ENCODE data around the gene NUDCD3. TPM values are rescaled to one million over a fixed set of nuclear protein-coding genes. Genes with fewer than 3 reads are reported as not detected.

The NUDCD3 gene
- total and polyA plus RNA-seq, 2 of the 8 experiments (the other 6 are each of a cell fraction or from before 2014, with no cell fraction given) = 35.2 to 93.7 TPM

- Histone ChIP-seq H3K23ac (ENCODE audit: insufficient read length) (no peak overlapping the region), H3K18ac (ENCODE audit: extremely low read depth, low read length) (no peak overlapping the region), H3K27me3 (replicated peaks in 1 of 4; ENCODE audit: control insufficient read depth in 3 of 4, extremely low read depth in 1 of 4, insufficient read depth in 3 of 4, low read length in 3 of 4) (no peaks in the 10 kb centered on the region), H2BK20ac (ENCODE audit: low read length) (no peak overlapping the region), H3K23me2 (ENCODE audit: low read depth, low read length) (peaks cover 2% of the 10 kb centered on the region; the same call in 1 of the 2 replicates), H3K79me1 (ENCODE audit: low read depth, low read length) (no peaks in the 10 kb centered on the region), H2AK5ac (ENCODE audit: low read depth, low read length) (no peak overlapping the region), H2BK12ac (ENCODE audit: low read depth, low read length) (no peak overlapping the region), H3K4ac (replicated peaks; ENCODE audit: insufficient read length, low read depth, low read length) (no peak overlapping the region), H3K27ac (ENCODE audit: low read depth, low read length) (no peak overlapping the region), H2BK15ac (ENCODE audit: low read length) (no peak overlapping the region), H3K14ac (ENCODE audit: insufficient read length) (no peak overlapping the region), H3K9me3 (ENCODE audit: insufficient read depth in 2 of 2, low read depth in 1 of 2, low read length in 1 of 2) (peaks cover 2 to 3% of the 10 kb centered on the region in 2 experiments; a peak in 2 of 4 replicates), H3K4me3 (ENCODE audit: extremely low read depth in 1 of 4, insufficient read depth in 2 of 4, low read depth in 3 of 4, low read length in 4 of 4) (no peak overlapping the region), H3K4me2 (ENCODE audit: insufficient read depth in 1 of 2, low read depth in 2 of 2, low read length in 2 of 2) (no peak overlapping the region), H4K5ac (ENCODE audit: insufficient read length, low read depth, low read length) (no peak overlapping the region), H3K36me3 (ENCODE audit: control insufficient read depth in 2 of 4, insufficient read depth in 4 of 4, low read length in 3 of 4) (no peaks in the 10 kb centered on the region), H3K9ac (replicated peaks in 1 of 4; ENCODE audit: extremely low read depth in 1 of 4, low read depth in 3 of 4, low read length in 3 of 4) (no peak overlapping the region), H2BK120ac (replicated peaks; ENCODE audit: low read depth, low read length) (no peak overlapping the region), H3K4me1 (replicated peaks in 1 of 4; ENCODE audit: control insufficient read depth in 3 of 4, insufficient read depth in 4 of 4, low read length in 3 of 4) (no peaks in the 10 kb centered on the region), H2AFZ (ENCODE audit: low read length) (no peak overlapping the region), H3K79me2 (ENCODE audit: control insufficient read depth in 1 of 2, insufficient read depth in 2 of 2, low read length in 2 of 2) (no peaks in the 10 kb centered on the region), H2BK5ac (ENCODE audit: low read depth, low read length) (no peak overlapping the region), H4K8ac (ENCODE audit: extremely low read depth, insufficient read depth, low read length) (no peak overlapping the region), H3K56ac (replicated peaks; ENCODE audit: insufficient read length, low read depth, low read length) (no peak overlapping the region), H4K91ac (replicated peaks; ENCODE audit: insufficient read length, low read length) (no peak overlapping the region), H4K20me1 (replicated peaks in 1 of 2; ENCODE audit: control insufficient read depth in 1 of 2, insufficient read depth in 2 of 2, low read length in 2 of 2) (no peaks in the 10 kb centered on the region)
- 70% methylated on average over 2 of the region's 2 CpGs; no CpG with 5 or more reads in 1 of the 2 experiments for WGBS, 2 experiments (ENCODE audit: extremely low coverage in 1 of 2, insufficient coverage in 1 of 2, insufficient read length in 1 of 2, insufficient replicate concordance in 2 of 2, low coverage in 1 of 2, low lambda C conversion rate in 2 of 2, missing lambda C conversion rate in 1 of 2)
- CTCF ChIA-PET (ENCODE audit: partially characterized antibody) = interaction anchor here (1.0 kb wide), 1 partner anchor 26 kb away, joined by 3 read pairs; no protein-coding TSS in a partner anchor
- FAIRE-seq = no peak
- no peak for DNase-seq (ENCODE audit: low read depth in 1 of 2, low spot score in 2 of 2)
- POLR2A ChIA-PET (ENCODE audit: partially characterized antibody) = interaction anchor here (1.1 kb wide), 1 partner anchor 18 kb away, joined by 4 read pairs; the partner anchor contains the start of gene NUDCD3
- TF ChIP-seq SRF (IDR thresholded peaks at IDR 0.05; ENCODE audit: low read depth, low read length) (no peak), CHD2 (IDR thresholded peaks at IDR 0.05; ENCODE audit: low read length) (no peak), RXRA (IDR thresholded peaks at IDR 0.05; ENCODE audit: insufficient read depth, low read depth, low read length) (no peak), KDM4A (IDR thresholded peaks at IDR 0.05; ENCODE audit: low read depth, low read length, severe bottlenecking) (no peak), SP4 (IDR thresholded peaks at IDR 0.05; ENCODE audit: low read length) (no peak), SAP30 (IDR thresholded peaks at IDR 0.05; ENCODE audit: insufficient read depth, insufficient replicate concordance, low read length) (no peak), USF2 (IDR thresholded peaks at IDR 0.05; ENCODE audit: low read length) (no peak), EP300 (IDR thresholded peaks at IDR 0.05; ENCODE audit: borderline replicate concordance in 1 of 2, low read depth in 2 of 2, low read length in 2 of 2) (no peak)
These were observed 18.0 kb upstream of the NUDCD3 start for GRCh38 chr7:44508328-44509030.

All from H1 (cell line).